ENCODE measurements around the gene ZC3H18.
A peak's percentile ranks its signal among the peaks of the same experiment; 100 is the strongest.

GRCh38 chr16:88650749-88651275 lies 80.6 kb downstream of the ZC3H18 start, which contains the start of gene CYBA:
- TF ChIP-seq POLR2A (IDR thresholded peaks at IDR 0.05; ENCODE audit: extremely low read depth, insufficient read length) (peak; percentile 74), CTCF (IDR thresholded peaks at IDR 0.05; ENCODE audit: low read depth, low read length) (no peak)
- TF ChIP-seq, protein P1, sequence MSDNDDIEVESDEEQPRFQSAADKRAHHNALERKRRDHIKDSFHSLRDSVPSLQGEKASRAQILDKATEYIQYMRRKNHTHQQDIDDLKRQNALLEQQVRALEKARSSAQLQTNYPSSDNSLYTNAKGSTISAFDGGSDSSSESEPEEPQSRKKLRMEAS (IDR thresholded peaks at IDR 0.05; ENCODE audit: low read depth, low read length) = 0 out of 2 replicates have a peak, but pooled peaks have one; percentile 24

Measured in NB4 (cell line).